CD4-positive, alpha-beta T cell treated with Interleukin-21 for 1 hour (primary cell): ENCODE measurements around the gene MLF1.

Experiments used
- DNase-seq: peaks from one replicate; pipeline ENCODE4 v3.0.0-alpha.2; 2020

The MLF1 gene

DNA sequence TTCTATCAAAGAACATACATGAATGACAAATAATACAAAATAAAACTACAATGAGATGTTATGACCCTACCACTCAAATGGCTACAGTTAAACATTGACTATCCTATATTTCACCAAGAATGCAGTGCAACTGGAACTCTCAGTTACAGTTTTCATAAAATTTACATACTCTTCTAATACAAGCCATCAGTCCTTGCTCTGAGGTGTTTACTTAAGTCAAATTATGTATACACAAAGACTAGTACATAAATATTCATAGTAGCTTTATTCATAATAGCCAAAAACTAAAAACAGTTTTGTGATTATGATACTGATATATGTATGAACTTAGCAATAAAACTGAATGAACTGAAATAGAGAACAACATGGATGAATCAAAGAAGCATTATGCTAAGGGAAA lies 19.2 kb downstream of the MLF1 start:
- no peak for DNase-seq

DNA sequence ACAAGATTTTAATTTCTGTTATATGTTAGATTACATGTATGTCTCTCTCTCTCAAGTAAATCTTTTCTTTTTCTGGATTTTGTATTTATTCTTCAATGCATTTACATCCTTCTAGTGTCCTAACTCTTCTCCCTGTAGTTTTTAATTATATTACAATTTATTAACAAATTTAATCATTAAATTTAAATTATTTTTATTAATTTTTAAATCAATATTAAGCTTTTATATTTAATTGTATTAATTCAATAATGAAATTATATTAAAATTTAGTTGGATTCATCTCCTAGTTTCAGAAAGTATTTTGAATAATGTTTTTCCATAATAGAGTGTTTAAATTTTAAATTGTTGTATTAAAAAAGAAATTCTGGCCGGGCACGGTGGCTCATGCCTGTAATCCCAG lies 29.8 kb downstream of the MLF1 start:
- DNase-seq = no peak

DNA sequence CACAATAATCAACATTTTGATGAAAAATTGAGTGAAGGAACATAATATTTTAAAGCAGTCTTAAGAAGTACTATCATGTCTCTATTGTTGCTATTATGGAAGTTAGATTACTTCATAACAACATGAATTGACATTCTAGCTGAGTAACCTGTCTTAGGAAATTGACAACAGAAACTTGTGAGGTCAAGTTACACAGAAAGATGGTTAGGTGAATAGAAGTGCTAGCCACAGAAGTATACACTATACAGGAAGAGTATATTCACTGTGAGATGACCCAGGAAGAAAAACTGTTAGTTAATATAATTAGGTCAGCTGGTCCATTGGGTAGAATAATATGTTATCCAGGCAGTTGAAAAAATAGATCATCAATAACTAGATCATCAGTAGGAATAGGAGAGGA lies 31.2 kb downstream of the MLF1 start:
- no peak for DNase-seq

DNA sequence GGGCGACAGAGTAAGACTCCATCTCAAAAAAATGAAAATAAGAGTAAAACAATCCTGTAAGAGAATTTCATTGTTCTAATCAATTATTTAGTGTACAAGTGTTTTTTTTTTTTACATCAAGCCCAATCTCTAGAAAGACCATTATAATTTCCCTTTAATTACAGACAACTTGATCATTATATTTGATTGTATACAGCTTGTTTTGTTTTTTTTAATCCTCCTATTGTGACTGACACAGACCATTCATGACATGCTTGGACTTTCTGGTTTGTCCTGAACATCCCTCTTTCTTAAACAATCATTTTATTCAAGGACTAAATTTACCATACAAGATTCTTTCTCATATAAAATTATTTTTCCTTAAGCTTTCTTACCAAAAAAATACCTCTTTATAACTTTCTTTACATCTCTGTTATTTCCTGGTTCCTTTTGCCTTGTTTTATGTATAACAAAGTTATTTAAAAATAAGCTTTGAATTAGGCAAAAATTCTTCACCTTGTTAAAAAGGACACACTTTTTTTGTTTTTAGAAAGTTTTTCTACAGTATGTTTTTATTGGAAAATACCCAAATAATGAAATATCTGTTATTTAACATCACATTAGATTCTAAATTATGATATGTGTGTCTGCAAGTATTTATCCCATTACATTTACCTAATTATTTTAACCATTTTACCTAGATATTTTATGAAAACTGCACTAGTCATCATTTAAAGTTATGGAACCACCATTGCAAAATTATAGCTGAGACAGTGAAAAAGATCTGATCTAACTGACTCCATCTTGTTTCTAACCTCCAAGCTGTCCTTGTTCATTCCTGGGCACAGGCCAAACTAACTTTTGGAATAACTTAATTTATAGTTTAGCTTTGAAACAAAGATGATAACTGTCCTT lies 47.2 kb downstream of the MLF1 start:
- no peak for DNase-seq

DNA sequence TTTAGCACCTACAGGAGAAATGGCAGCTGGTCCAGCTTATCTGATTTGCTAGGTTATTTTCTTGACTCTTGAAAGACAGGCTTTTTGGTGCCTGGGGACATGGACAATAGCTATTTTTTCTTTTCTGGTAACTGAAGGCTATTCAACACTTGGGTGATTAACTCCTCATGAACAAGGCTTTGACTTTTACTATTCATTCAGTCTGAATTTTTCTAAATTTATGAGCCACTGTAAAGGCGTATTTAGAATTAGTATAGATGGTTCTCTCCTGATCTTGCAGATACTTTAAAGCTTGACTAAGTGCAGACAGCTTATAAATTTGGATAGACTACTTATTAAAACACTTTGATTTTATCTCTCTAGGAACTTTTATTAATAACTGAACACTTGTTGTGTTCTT lies 54.9 kb downstream of the MLF1 start:
- no peak for DNase-seq

DNA sequence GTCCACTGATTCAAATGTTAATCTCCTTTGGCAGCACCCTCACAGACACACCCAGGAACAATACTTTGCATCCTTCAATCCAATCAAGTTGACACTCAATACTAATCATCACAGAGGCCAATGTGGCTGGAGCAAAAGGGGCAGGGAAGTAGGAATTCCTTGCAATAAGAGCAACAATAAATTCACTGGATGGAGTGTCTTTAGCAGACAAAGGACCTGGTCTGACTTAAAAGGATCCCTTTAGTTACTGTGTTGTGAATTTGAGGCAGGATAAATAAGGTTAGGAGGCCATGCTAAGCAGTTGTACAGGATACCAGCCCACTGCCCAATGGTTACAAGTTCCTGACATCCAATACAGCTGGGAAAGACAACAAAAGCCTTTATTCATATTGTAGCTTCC lies 61.0 kb downstream of the MLF1 start:
- no peak for DNase-seq

DNA sequence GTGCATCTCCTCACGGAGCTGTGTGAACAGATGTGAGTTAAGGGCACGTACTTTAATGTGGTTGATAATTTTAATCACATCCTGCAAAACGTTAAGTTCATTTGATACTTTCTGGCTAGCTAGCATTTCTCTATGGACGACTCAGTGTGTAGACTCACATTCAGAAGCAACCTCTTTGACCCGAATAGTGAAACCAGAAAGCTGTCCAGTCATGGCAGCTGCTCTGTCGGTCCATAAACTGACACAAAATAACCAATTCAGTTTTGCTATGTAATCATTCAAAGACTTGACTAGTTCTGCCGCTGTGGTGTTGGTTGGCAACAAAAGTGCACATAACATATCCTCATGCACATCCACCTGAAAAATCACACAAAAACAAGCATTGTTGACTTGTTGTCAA lies 69.7 kb downstream of the MLF1 start:
- no peak for DNase-seq

DNA sequence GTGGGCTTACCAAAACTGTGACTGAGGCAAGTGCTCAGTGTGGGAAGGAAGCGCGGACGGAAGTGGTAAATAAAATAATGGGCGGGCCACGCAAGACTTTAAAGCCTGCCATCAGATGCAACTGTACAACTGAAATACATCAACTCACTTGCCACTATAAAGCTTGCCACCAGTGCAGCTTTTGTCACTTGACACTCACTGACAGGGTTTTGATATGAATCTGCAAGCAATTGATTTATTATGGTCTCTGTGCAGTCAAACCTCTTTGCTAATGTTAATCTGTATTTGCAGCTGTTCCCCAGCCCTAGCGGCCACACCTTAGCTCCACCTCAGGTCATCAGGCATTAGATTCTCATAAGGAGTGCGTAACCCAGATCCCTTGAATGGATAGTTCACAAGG lies 71.0 kb downstream of the MLF1 start:
- peak; percentile 42 for DNase-seq

DNA sequence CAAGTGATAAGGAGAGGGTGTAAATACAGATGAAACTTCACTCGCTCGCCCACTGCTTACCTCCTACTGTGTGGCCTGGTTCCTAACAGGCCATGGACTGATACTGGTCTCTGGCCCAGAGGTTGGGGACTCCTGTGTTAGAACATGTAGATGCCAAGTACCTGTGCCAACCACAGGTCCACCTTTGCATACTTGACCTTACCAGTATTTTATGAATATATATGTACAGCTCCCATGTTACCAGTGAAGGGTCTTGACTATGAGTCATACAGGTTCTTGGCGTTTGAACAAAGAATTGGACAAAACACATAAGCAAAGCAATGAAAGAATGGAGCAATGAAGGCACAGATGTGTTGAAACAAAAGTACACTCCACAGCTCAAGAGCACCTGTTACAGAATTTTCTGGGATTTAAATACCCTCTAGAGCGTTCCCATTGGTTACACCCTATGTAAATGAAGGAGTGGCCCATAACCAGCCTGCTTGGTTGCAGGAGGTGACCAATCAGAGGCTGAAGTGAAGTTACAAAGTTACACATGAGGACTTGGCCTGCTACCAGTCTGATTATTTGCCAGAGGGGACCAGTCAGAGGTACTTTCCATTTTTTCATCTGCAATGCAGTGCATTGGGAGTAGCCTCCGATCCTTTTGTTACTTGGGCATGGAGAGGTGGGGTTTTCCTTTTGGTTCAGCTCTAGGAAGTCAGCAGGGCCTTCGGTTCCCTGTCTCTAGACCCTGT lies 71.6 kb downstream of the MLF1 start:
- DNase-seq = no peak

DNA sequence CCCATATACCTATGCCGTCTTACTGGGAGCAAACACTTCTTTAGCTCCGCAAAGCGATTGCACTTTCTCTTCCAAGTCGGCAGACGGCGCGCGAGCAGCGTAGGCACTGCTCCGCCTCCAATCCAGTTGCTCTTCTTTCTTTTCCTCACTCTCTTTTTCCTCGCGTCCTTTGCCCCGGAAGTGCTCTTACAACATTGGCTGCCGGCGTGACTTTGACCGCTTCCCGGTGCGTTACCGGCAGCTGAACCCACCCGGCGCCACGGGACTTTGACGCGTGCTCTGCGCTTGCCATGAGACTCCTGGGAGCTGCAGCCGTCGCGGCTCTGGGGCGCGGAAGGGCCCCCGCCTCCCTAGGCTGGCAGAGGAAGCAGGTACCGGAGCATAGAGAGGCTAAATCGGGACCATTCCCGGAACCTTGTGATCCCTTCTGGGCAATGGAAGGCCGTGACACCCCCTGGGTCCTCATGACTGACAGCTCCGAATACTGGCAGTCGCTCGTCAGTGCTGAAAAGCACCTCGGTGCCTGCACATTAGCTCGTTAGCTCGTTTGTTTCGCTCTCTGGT lies 73.4 kb downstream of the MLF1 start, which contains the start of gene GFM1:
Gene GFM1 (plus strand): TSS at position 183 of the 564 bp plus-strand sequence. CDS start 108 bp downstream, at position 291.
- DNase-seq = peak; percentile 93

DNA sequence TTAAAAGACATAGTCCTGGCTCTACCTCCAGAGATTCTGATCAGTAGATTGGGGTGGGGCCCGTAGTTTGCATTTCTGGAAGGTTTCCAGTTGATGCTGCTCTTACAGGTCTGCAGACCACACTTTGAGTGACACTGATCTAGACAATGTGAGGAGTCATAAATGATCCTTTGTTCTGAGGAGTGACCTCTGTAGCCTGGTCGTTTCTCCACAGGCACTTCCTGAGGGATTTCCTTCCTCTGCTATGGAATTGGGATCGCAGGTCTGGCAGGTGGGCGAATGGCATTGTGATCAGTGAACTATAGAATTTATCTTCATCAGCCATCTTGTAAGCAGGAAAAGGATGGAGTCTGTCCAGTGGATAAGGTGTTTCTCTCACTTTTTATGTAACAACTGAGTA lies 78.8 kb downstream of the MLF1 start:
- no peak for DNase-seq

DNA sequence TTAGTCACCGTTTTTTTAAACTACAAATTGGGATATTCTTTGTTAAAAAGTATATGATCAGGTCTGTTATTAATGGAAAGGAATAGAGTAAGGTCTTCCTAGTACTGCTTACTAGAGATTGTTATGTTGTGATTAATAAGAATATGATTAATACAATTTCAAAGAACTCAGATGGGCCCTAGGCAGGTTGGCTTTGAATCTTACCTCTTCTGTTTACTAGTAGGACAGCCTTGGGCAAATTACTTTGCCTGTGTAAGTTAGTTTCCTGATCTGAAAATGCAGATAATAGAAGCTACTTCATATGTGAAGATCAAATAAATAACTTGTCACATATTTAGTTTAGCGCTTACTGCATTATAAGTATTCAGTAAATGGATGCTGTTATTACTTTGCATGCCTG lies 80.2 kb downstream of the MLF1 start:
- no peak for DNase-seq

DNA sequence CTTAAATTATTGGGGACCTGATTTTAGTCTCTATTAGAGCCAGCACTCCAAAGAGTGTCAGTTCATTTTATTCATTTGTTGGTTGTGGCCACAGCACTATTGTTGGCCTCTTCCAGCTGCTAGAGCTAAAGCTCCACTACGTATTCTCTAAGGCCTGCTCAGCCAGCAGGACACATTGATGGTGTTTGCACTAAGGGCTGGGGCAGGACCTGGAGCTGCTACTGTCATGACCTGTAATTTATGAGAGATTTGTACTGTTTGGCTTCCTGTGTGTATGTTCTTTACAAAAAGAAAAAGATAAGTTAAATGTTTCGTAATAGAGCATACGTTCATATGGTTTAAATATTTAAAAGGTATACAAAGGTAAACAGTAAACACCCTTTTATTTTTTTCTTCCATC lies 81.5 kb downstream of the MLF1 start:
- no peak for DNase-seq
